Neural progenitor cell (in vitro differentiated cells): ENCODE measurements around the gene RAB18. TPM values are rescaled to one million over a fixed set of nuclear protein-coding genes. Genes with fewer than 3 reads are reported as not detected.
"Not testable (repeated sequence)": the region's sequence is repeated elsewhere in the genome, so short reads cannot be mapped to it uniquely, and the experiment has no call there.

Experiments used
- DNase-seq: peaks from one replicate; pipeline ENCODE4 v3.0.0-alpha.2; 2016; ENCODE audit warnings: low spot score
- H2AFZ ChIP-seq: fragments of 200-600 bp; sonication (generic); replicated peaks from 2 replicates; pipeline ENCODE4 v1.6.1; 2016; ENCODE audit warnings: antibody characterized with exemption
- H3F3A ChIP-seq: fragments of 200-600 bp; sonication (generic); 2 replicates; pipeline ENCODE4 v1.6.1; 2016; ENCODE audit warnings: antibody characterized with exemption, low read depth
- H3K27ac ChIP-seq: fragments of 200-600 bp; sonication (generic); 2 replicates; pipeline ENCODE4 v1.5.1; 2016; ENCODE audit warnings: mild to moderate bottlenecking
- H3K27me3 ChIP-seq: fragments of 200-600 bp; sonication (generic); 2 replicates; pipeline ENCODE4 v1.6.1; 2016; ENCODE audit warnings: mild to moderate bottlenecking, moderate library complexity
- H3K36me3 ChIP-seq: fragments of 200-600 bp; sonication (generic); 2 replicates; pipeline ENCODE4 v1.5.1; 2016
- H3K4me1 ChIP-seq: fragments of 200-600 bp; sonication (generic); 2 replicates; pipeline ENCODE4 v1.6.1; 2016; ENCODE audit warnings: mixed run types
- H3K4me2 ChIP-seq: fragments of 200-600 bp; sonication (generic); 2 replicates; pipeline ENCODE4 v1.6.1; 2016
- H3K4me3 ChIP-seq: fragments of 200-600 bp; sonication (generic); 2 replicates; pipeline ENCODE4 v1.5.1; 2016
- H3K79me2 ChIP-seq: fragments of 200-600 bp; sonication (generic); 2 replicates; pipeline ENCODE4 v1.6.1; 2016; ENCODE audit warnings: low read depth
- H3K9ac ChIP-seq: fragments of 200-600 bp; sonication (generic); 2 replicates; pipeline ENCODE4 v1.6.1; 2016
- H3K9me3 ChIP-seq: fragments of 200-600 bp; sonication (generic); 2 replicates; pipeline ENCODE4 v1.5.1; 2016; ENCODE audit warnings: low read depth
- H4K20me1 ChIP-seq: fragments of 200-600 bp; sonication (generic); 2 replicates; pipeline ENCODE4 v1.6.1; 2016; ENCODE audit warnings: low read depth
- H3K27ac Mint-ChIP-seq: 3 replicates; pipeline ENCODE4 v1.8.0; 2021; ENCODE audit warnings: mixed read lengths
- H3K27me3 Mint-ChIP-seq: 2 replicates; pipeline ENCODE4 v1.8.0; 2022; ENCODE audit warnings: low read depth, mild to moderate bottlenecking, inconsistent platforms, moderate library complexity, mixed read lengths; ENCODE audit not compliant: insufficient read depth
- H3K36me3 Mint-ChIP-seq: 3 replicates; pipeline ENCODE4 v1.8.0; 2021; ENCODE audit warnings: mixed read lengths
- H3K4me1 Mint-ChIP-seq: 3 replicates; pipeline ENCODE4 v1.8.0; 2021; ENCODE audit warnings: mixed read lengths
- H3K4me3 Mint-ChIP-seq: 3 replicates; pipeline ENCODE4 v1.8.0; 2021; ENCODE audit warnings: mild to moderate bottlenecking, moderate library complexity, mixed read lengths
- H3K9me3 Mint-ChIP-seq: 3 replicates; pipeline ENCODE4 v1.8.0; 2020; ENCODE audit warnings: mixed read lengths
- CTCF ChIP-seq: fragments of 200-600 bp; sonication (generic); IDR thresholded peaks from 2 replicates; pipeline ENCODE4 v1.5.1; 2017; ENCODE audit warnings: antibody characterized with exemption, mild to moderate bottlenecking
- EZH2 ChIP-seq: fragments of 200-600 bp; sonication (generic); IDR thresholded peaks from 2 replicates; pipeline ENCODE4 v1.6.1; 2017; ENCODE audit warnings: antibody characterized with exemption, mild to moderate bottlenecking, moderate library complexity
- EZH2phosphoT487 ChIP-seq: fragments of 200-600 bp; sonication (generic); IDR thresholded peaks from 2 replicates; pipeline ENCODE4 v1.6.1; 2017; ENCODE audit warnings: antibody characterized with exemption
- total RNA-seq: library from RNA; depleted of rRNA; stranded (reverse); fragments of >200 nt; gene quantifications from 2 replicates; pipeline ENCODE4 v1.2.3, GENCODE V29; 2015; ENCODE audit warnings: low replicate concordance

Gene RAB18
- total RNA-seq, 1 donor from 2014 or later, result 66.6 TPM

GRCh38 chr10:27457966-27458365 lies 46.1 kb upstream of the RAB18 start:
- Mint-ChIP-seq H3K4me1 (no peaks in the 10 kb centered on the region), H3K27me3 (no peaks in the 10 kb centered on the region), H3K27ac (no peak overlapping the region), H3K36me3 (no peaks in the 10 kb centered on the region), H3K4me3 (no peak overlapping the region), H3K9me3 (no peaks in the 10 kb centered on the region)
- Histone ChIP-seq H3K36me3 (no peaks in the 10 kb centered on the region), H3K79me2 (no peaks in the 10 kb centered on the region), H3F3A (no peaks in the 10 kb centered on the region), H3K9me3 (no peaks in the 10 kb centered on the region), H4K20me1 (no peaks in the 10 kb centered on the region), H3K4me3 (no peak overlapping the region), H3K4me1 (no peaks in the 10 kb centered on the region), H3K4me2 (no peak overlapping the region), H2AFZ (peak overlapping the region; percentile 63), H3K27me3 (no peaks in the 10 kb centered on the region), H3K9ac (no peak overlapping the region), H3K27ac (no peak overlapping the region)
- TF ChIP-seq EZH2, result no peak
- no peak for TF ChIP-seq CTCF
- TF ChIP-seq EZH2phosphoT487, result no peak
- DNase-seq, result no peak

GRCh38 chr10:27461312-27461711 lies 42.8 kb upstream of the RAB18 start:
- no peaks in the 10 kb centered on the region for H3K36me3 ChIP-seq
- Mint-ChIP-seq H3K4me1 (no peaks in the 10 kb centered on the region), H3K9me3 (no peaks in the 10 kb centered on the region), H3K36me3 (no peaks in the 10 kb centered on the region), H3K27me3 (peaks cover 2% of the 10 kb centered on the region), H3K4me3 (no peak overlapping the region), H3K27ac (no peak overlapping the region)
- no peak overlapping the region for H3K4me2 ChIP-seq
- H3K27me3 ChIP-seq, result no peaks in the 10 kb centered on the region
- H3K4me3 ChIP-seq, result no peak overlapping the region
- H3K9me3 ChIP-seq, result no peaks in the 10 kb centered on the region
- no peak overlapping the region for H3K27ac ChIP-seq
- no peak overlapping the region for H2AFZ ChIP-seq
- no peaks in the 10 kb centered on the region for H4K20me1 ChIP-seq
- H3K9ac ChIP-seq, result no peak overlapping the region
- no peaks in the 10 kb centered on the region for H3K79me2 ChIP-seq
- H3K4me1 ChIP-seq, result no peaks in the 10 kb centered on the region
- TF ChIP-seq CTCF (no peak), EZH2 (no peak), EZH2phosphoT487 (no peak)
- no peaks in the 10 kb centered on the region for H3F3A ChIP-seq
- DNase-seq, result no peak

GRCh38 chr10:27463961-27464360 lies 40.1 kb upstream of the RAB18 start:
- Histone ChIP-seq H3K27ac (no peak overlapping the region), H3K4me2 (no peak overlapping the region), H3K79me2 (no peaks in the 10 kb centered on the region), H3K4me3 (no peak overlapping the region), H4K20me1 (no peaks in the 10 kb centered on the region), H3K4me1 (no peaks in the 10 kb centered on the region), H3K9ac (no peak overlapping the region), H3K36me3 (no peaks in the 10 kb centered on the region), H3K9me3 (no peaks in the 10 kb centered on the region), H2AFZ (no peak overlapping the region), H3F3A (no peaks in the 10 kb centered on the region), H3K27me3 (no peaks in the 10 kb centered on the region)
- Mint-ChIP-seq H3K27me3 (peaks cover 2% of the 10 kb centered on the region), H3K27ac (no peak overlapping the region), H3K4me1 (no peaks in the 10 kb centered on the region), H3K4me3 (no peak overlapping the region), H3K9me3 (no peaks in the 10 kb centered on the region), H3K36me3 (no peaks in the 10 kb centered on the region)
- TF ChIP-seq EZH2phosphoT487 (no peak), CTCF (no peak), EZH2 (no peak)
- DNase-seq, result no peak

GRCh38 chr10:27464993-27465392 lies 39.1 kb upstream of the RAB18 start:
- no peak overlapping the region for H3K4me2 ChIP-seq
- H3K36me3 ChIP-seq, result no peaks in the 10 kb centered on the region
- H3K4me3 Mint-ChIP-seq, result no peak overlapping the region
- no peaks in the 10 kb centered on the region for H3K4me1 ChIP-seq
- H3K9me3 Mint-ChIP-seq, result no peaks in the 10 kb centered on the region
- H3K4me1 Mint-ChIP-seq, result no peaks in the 10 kb centered on the region
- no peaks in the 10 kb centered on the region for H3K79me2 ChIP-seq
- no peaks in the 10 kb centered on the region for H3K9me3 ChIP-seq
- no peaks in the 10 kb centered on the region for H4K20me1 ChIP-seq
- H3K27me3 ChIP-seq, result no peaks in the 10 kb centered on the region
- no peak overlapping the region for H3K27ac ChIP-seq
- no peak overlapping the region for H3K27ac Mint-ChIP-seq
- H3K9ac ChIP-seq, result no peak overlapping the region
- no peak overlapping the region for H2AFZ ChIP-seq
- no peaks in the 10 kb centered on the region for H3K36me3 Mint-ChIP-seq
- TF ChIP-seq EZH2 (no peak), CTCF (no peak), EZH2phosphoT487 (no peak)
- DNase-seq, result no peak
- no peak overlapping the region for H3K4me3 ChIP-seq
- H3K27me3 Mint-ChIP-seq, result peaks cover 2% of the 10 kb centered on the region
- H3F3A ChIP-seq, result no peaks in the 10 kb centered on the region

GRCh38 chr10:27465596-27465995 lies 38.5 kb upstream of the RAB18 start:
- H3K36me3 ChIP-seq, H3K4me1 Mint-ChIP-seq, H3K9me3 Mint-ChIP-seq, H3K9ac ChIP-seq, DNase-seq, H3K4me2 ChIP-seq, H3K4me3 ChIP-seq, H3K27ac ChIP-seq, H2AFZ ChIP-seq, H4K20me1 ChIP-seq, H3K4me1 ChIP-seq, H3K79me2 ChIP-seq, H3K36me3 Mint-ChIP-seq, H3K4me3 Mint-ChIP-seq, H3F3A ChIP-seq, H3K27ac Mint-ChIP-seq, H3K27me3 Mint-ChIP-seq, H3K27me3 ChIP-seq, H3K9me3 ChIP-seq: not testable (repeated sequence)
